Measurements from ENCODE around the gene UBE2V1.
"Not testable (repeated sequence)": the region's sequence is repeated elsewhere in the genome, so short reads cannot be mapped to it uniquely, and the experiment has no call there.

UBE2V1 gene

DNA sequence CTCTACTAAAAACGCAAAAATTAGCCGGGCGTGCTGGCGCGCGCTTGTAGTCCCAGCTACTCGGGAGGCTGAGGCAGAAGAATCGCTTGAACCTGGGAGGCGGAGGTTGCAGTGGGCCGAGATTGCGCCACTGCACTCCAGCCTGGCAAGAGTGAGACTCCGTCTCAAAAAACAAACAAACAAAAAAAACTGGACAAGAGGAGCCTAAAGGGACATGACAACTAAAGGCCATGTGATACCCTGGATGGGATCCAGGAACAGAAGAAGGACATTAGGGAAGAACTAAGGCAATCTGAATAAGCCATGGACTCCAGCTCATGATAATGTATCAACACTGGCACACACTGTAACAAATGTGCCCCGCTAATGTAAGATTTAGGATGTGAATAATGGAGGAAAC lies 24.8 kb upstream of the UBE2V1 start:
- peaks cover 17 to 33% of the 10 kb centered on the region in 2 donors for H3K36me3 ChIP-seq (ENCODE audit: control insufficient read depth in 2 of 2, insufficient read depth in 2 of 2, low read length in 2 of 2)
- not testable (repeated sequence) for H3K9me3 ChIP-seq (ENCODE audit: control insufficient read depth in 2 of 2, low read length in 2 of 2); H3K27ac ChIP-seq (ENCODE audit: low read depth in 2 of 2, low read length in 2 of 2); H3K4me1 ChIP-seq (ENCODE audit: control insufficient read depth in 2 of 2, insufficient read depth in 2 of 2, low read length in 2 of 2); H3K9ac ChIP-seq (ENCODE audit: low read depth in 1 of 2, low read length in 2 of 2); H3K4me3 ChIP-seq (ENCODE audit: low read length in 2 of 2); H3K27me3 ChIP-seq (ENCODE audit: control insufficient read depth in 2 of 2, insufficient read depth in 2 of 2, low read length in 2 of 2)

DNA sequence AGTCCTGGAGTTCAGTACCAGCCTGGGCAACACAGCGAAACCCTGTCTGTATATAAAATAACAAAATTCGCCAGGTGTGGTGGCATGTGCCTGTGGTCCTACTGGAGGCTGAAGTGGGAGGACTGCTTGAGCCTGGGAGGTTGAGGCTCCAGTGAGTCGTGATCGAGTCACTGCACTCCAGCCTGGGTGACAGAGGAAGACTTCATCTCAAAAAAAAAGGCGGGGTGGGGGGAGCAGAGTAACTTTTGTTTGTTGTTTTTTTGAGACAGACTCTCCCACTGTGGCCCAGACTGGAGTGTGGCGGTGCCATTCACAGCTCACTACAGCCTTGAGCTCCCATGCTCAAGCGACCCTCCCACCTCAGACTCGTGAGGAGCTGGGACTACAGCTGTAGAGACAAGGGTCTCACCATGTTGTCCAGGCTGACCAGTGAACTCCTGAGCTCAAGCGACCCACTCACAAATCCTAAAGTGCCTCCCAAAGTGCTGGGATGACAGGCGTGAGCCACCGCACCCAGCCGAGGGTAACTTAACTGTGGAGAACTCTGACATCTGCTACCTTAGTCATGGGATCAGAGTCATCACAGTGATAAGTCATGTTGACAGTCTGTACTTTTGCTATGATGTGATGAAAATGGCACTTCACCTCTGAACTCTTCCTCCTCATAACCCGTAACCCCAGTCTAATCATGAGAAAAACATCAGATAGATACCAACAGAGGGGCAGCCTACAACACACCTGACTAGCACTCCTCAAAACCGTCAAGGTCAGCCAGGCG lies 24.1 kb upstream of the UBE2V1 start:
- Histone ChIP-seq H3K27ac (ENCODE audit: low read depth in 2 of 2, low read length in 2 of 2) (no peak overlapping the region), H3K36me3 (ENCODE audit: control insufficient read depth in 2 of 2, insufficient read depth in 2 of 2, low read length in 2 of 2) (peaks cover 13 to 33% of the 10 kb centered on the region in 2 donors)

DNA sequence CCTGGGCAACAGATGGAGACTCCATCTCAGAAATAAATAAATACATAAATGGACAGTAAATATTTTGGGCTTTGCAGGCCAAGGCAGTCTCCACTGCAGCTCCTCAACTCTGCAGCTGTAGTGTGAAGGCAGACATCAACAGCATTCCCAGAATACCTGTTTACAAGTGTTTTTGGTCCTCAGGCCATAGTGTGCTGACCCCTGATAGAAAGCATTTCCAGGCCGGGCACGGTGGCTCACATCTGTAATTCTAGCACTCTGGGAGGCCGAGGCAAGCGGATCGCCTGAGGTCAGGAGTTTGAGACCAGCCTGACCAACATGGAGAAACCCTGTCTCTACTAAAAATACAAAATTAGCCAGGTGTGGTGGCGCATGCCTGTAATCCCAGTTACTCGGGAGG lies 22.2 kb upstream of the UBE2V1 start:
- H3K4me1 ChIP-seq (ENCODE audit: control insufficient read depth in 2 of 2, insufficient read depth in 2 of 2, low read length in 2 of 2); H3K4me3 ChIP-seq (ENCODE audit: low read length in 2 of 2); H3K9me3 ChIP-seq (ENCODE audit: control insufficient read depth in 2 of 2, low read length in 2 of 2); H3K27me3 ChIP-seq (ENCODE audit: control insufficient read depth in 2 of 2, insufficient read depth in 2 of 2, low read length in 2 of 2); H3K27ac ChIP-seq (ENCODE audit: low read depth in 2 of 2, low read length in 2 of 2); H3K9ac ChIP-seq (ENCODE audit: low read depth in 1 of 2, low read length in 2 of 2): not testable (repeated sequence)
- peaks cover 11 to 29% of the 10 kb centered on the region in 2 donors for H3K36me3 ChIP-seq (ENCODE audit: control insufficient read depth in 2 of 2, insufficient read depth in 2 of 2, low read length in 2 of 2)

More for the DNA sequence above, 24.1 kb upstream of the UBE2V1 start:
- no peaks in the 10 kb centered on the region for H3K27me3 ChIP-seq (ENCODE audit: control insufficient read depth in 2 of 2, insufficient read depth in 2 of 2, low read length in 2 of 2)
- no peaks in the 10 kb centered on the region for H3K4me1 ChIP-seq (ENCODE audit: control insufficient read depth in 2 of 2, insufficient read depth in 2 of 2, low read length in 2 of 2)
- no peak overlapping the region for H3K9ac ChIP-seq (ENCODE audit: low read depth in 1 of 2, low read length in 2 of 2)
- no peaks in the 10 kb centered on the region for H3K9me3 ChIP-seq (ENCODE audit: control insufficient read depth in 2 of 2, low read length in 2 of 2)
- H3K4me3 ChIP-seq (ENCODE audit: low read length in 2 of 2) = no peak overlapping the region

- Histone ChIP-seq H3K27me3 (ENCODE audit: control insufficient read depth in 2 of 2, insufficient read depth in 2 of 2, low read length in 2 of 2) (no peaks in the 10 kb centered on the region), H3K9me3 (ENCODE audit: control insufficient read depth in 2 of 2, low read length in 2 of 2) (no peaks in the 10 kb centered on the region), H3K36me3 (ENCODE audit: control insufficient read depth in 2 of 2, insufficient read depth in 2 of 2, low read length in 2 of 2) (peaks cover 17 to 34% of the 10 kb centered on the region in 2 donors), H3K27ac (ENCODE audit: low read depth in 2 of 2, low read length in 2 of 2) (no peak overlapping the region), H3K4me1 (ENCODE audit: control insufficient read depth in 2 of 2, insufficient read depth in 2 of 2, low read length in 2 of 2) (no peaks in the 10 kb centered on the region), H3K9ac (ENCODE audit: low read depth in 1 of 2, low read length in 2 of 2) (no peak overlapping the region), H3K4me3 (ENCODE audit: low read length in 2 of 2) (no peak overlapping the region)
These were observed 20.7 kb upstream of the UBE2V1 start for GRCh38 chr20:50133474-50134217.

DNA sequence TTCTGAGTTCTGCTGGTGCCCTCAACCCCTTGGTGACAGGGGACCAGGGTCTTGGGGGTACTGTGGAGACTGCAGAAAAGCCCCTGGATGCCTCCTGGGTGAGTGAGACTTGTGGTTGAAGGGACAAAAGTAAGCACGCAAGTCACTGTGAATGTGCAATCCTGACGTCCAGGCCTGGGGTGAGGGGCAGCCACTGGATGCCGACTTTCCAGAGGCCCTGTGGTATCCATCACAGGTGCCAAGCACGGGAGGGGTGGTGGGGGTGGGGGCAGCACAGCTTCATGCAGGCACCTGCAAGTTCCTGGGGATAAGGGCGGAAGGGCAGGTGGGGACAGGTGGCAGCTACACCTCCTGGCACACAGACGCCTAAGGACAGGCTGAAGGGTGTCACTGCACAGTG lies 20.1 kb upstream of the UBE2V1 start:
- no peaks in the 10 kb centered on the region for H3K9me3 ChIP-seq (ENCODE audit: control insufficient read depth in 2 of 2, low read length in 2 of 2)
- H3K4me1 ChIP-seq (ENCODE audit: control insufficient read depth in 2 of 2, insufficient read depth in 2 of 2, low read length in 2 of 2) = no peaks in the 10 kb centered on the region
- no peaks in the 10 kb centered on the region for H3K27me3 ChIP-seq (ENCODE audit: control insufficient read depth in 2 of 2, insufficient read depth in 2 of 2, low read length in 2 of 2)
- no peak overlapping the region for H3K27ac ChIP-seq (ENCODE audit: low read depth in 2 of 2, low read length in 2 of 2)
- H3K9ac ChIP-seq (ENCODE audit: low read depth in 1 of 2, low read length in 2 of 2) = no peak overlapping the region
- H3K4me3 ChIP-seq (ENCODE audit: low read length in 2 of 2) = no peak overlapping the region
- H3K36me3 ChIP-seq (ENCODE audit: control insufficient read depth in 2 of 2, insufficient read depth in 2 of 2, low read length in 2 of 2) = peaks cover 20 to 39% of the 10 kb centered on the region in 2 donors

- Histone ChIP-seq H3K4me3 (ENCODE audit: low read length in 2 of 2) (peak overlapping the region in 1 of 2 donors; percentile 20), H3K4me1 (ENCODE audit: control insufficient read depth in 2 of 2, insufficient read depth in 2 of 2, low read length in 2 of 2) (peaks cover 8 to 10% of the 10 kb centered on the region in 2 donors), H3K27ac (ENCODE audit: low read depth in 2 of 2, low read length in 2 of 2) (peak overlapping the region in 1 of 2 donors; percentile 29)
These were observed 18.0 kb upstream of the UBE2V1 start for GRCh38 chr20:50130995-50131394.

DNA sequence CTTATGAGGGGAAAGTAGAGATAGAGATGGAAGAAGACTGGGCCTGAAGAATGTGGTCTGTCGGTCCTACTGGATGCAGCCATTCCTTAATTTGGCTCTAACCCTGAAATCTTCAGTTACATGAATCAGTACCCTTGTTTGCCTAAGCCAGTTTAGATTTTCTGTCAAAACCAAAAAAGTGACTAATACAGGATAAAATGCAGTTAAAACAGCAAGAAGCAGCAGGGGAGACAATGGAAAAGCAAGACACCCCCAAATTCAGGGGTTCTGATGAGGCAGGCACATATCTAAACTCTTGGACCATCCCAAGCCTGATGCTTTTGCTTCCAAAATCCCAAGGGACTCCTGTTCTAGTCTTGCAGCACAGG lies 17.4 kb upstream of the UBE2V1 start:
- Histone ChIP-seq H3K4me3 (ENCODE audit: low read length in 2 of 2) (peak overlapping the region in 1 of 2 donors; percentile 20), H3K9me3 (ENCODE audit: control insufficient read depth in 2 of 2, low read length in 2 of 2) (no peaks in the 10 kb centered on the region), H3K36me3 (ENCODE audit: control insufficient read depth in 2 of 2, insufficient read depth in 2 of 2, low read length in 2 of 2) (peaks cover 24 to 41% of the 10 kb centered on the region in 2 donors), H3K27me3 (ENCODE audit: control insufficient read depth in 2 of 2, insufficient read depth in 2 of 2, low read length in 2 of 2) (no peaks in the 10 kb centered on the region), H3K27ac (ENCODE audit: low read depth in 2 of 2, low read length in 2 of 2) (peak overlapping the region in 1 of 2 donors; percentile 29), H3K4me1 (ENCODE audit: control insufficient read depth in 2 of 2, insufficient read depth in 2 of 2, low read length in 2 of 2) (peaks cover 8 to 10% of the 10 kb centered on the region in 2 donors), H3K9ac (ENCODE audit: low read depth in 1 of 2, low read length in 2 of 2) (no peak overlapping the region)

More at GRCh38 chr20:50130995-50131394, 18.0 kb upstream of the UBE2V1 start:
- H3K36me3 ChIP-seq (ENCODE audit: control insufficient read depth in 2 of 2, insufficient read depth in 2 of 2, low read length in 2 of 2) = peaks cover 26 to 40% of the 10 kb centered on the region in 2 donors
- no peak overlapping the region for H3K9ac ChIP-seq (ENCODE audit: low read depth in 1 of 2, low read length in 2 of 2)
- H3K9me3 ChIP-seq (ENCODE audit: control insufficient read depth in 2 of 2, low read length in 2 of 2) = no peaks in the 10 kb centered on the region
- no peaks in the 10 kb centered on the region for H3K27me3 ChIP-seq (ENCODE audit: control insufficient read depth in 2 of 2, insufficient read depth in 2 of 2, low read length in 2 of 2)

GRCh38 chr20:50129662-50130355 lies 16.9 kb upstream of the UBE2V1 start:
- no peaks in the 10 kb centered on the region for H3K27me3 ChIP-seq (ENCODE audit: control insufficient read depth in 2 of 2, insufficient read depth in 2 of 2, low read length in 2 of 2)
- H3K4me1 ChIP-seq (ENCODE audit: control insufficient read depth in 2 of 2, insufficient read depth in 2 of 2, low read length in 2 of 2) = peaks cover 8 to 10% of the 10 kb centered on the region in 2 donors
- peaks cover 25 to 43% of the 10 kb centered on the region in 2 donors for H3K36me3 ChIP-seq (ENCODE audit: control insufficient read depth in 2 of 2, insufficient read depth in 2 of 2, low read length in 2 of 2)
- H3K9me3 ChIP-seq (ENCODE audit: control insufficient read depth in 2 of 2, low read length in 2 of 2) = no peaks in the 10 kb centered on the region
- peak overlapping the region in 1 of 2 donors; percentile 29 for H3K27ac ChIP-seq (ENCODE audit: low read depth in 2 of 2, low read length in 2 of 2)
- H3K9ac ChIP-seq (ENCODE audit: low read depth in 1 of 2, low read length in 2 of 2) = no peak overlapping the region
- no peak overlapping the region for H3K4me3 ChIP-seq (ENCODE audit: low read length in 2 of 2)

- no peak overlapping the region for H3K27ac ChIP-seq (ENCODE audit: low read depth in 2 of 2, low read length in 2 of 2)
- H3K27me3 ChIP-seq (ENCODE audit: control insufficient read depth in 2 of 2, insufficient read depth in 2 of 2, low read length in 2 of 2) = no peaks in the 10 kb centered on the region
- no peak overlapping the region for H3K4me3 ChIP-seq (ENCODE audit: low read length in 2 of 2)
- peaks cover 8 to 10% of the 10 kb centered on the region in 2 donors for H3K4me1 ChIP-seq (ENCODE audit: control insufficient read depth in 2 of 2, insufficient read depth in 2 of 2, low read length in 2 of 2)
- H3K9ac ChIP-seq (ENCODE audit: low read depth in 1 of 2, low read length in 2 of 2) = no peak overlapping the region
- H3K9me3 ChIP-seq (ENCODE audit: control insufficient read depth in 2 of 2, low read length in 2 of 2) = no peaks in the 10 kb centered on the region
- H3K36me3 ChIP-seq (ENCODE audit: control insufficient read depth in 2 of 2, insufficient read depth in 2 of 2, low read length in 2 of 2) = peaks cover 37 to 48% of the 10 kb centered on the region in 2 donors
These were observed 15.6 kb upstream of the UBE2V1 start for GRCh38 chr20:50128520-50128905.
